ENCODE measurements around the gene KLHL24.

The KLHL24 gene

GRCh38 chr3:183618542-183618941 lies 16.9 kb upstream of the KLHL24 start:
- no peaks in the 10 kb centered on the region for H3K79me2 ChIP-seq (ENCODE audit: control insufficient read depth, low read length)
- H4K20me1 ChIP-seq (ENCODE audit: control insufficient read depth, insufficient read depth, low read depth, low read length) = no peaks in the 10 kb centered on the region
- no peaks in the 10 kb centered on the region for H3K36me3 ChIP-seq (ENCODE audit: control insufficient read depth, low read length)
- H3K9me3 ChIP-seq (ENCODE audit: control insufficient read depth, insufficient read depth, low read length) = no peaks in the 10 kb centered on the region
- no peak overlapping the region for H3K4me2 ChIP-seq (ENCODE audit: low read length)
- H3K27me3 ChIP-seq (ENCODE audit: control insufficient read depth, low read length) = no peaks in the 10 kb centered on the region
- TF ChIP-seq EZH2phosphoT487 (IDR thresholded peaks at IDR 0.05; ENCODE audit: borderline replicate concordance, low read length) (no peak), CTCF (IDR thresholded peaks at IDR 0.05; ENCODE audit: low read depth, low read length, poor library complexity, severe bottlenecking) (no peak)
- no peak overlapping the region for H3K27ac ChIP-seq (ENCODE audit: low read depth, low read length)
- H3F3A ChIP-seq (ENCODE audit: control insufficient read depth, insufficient read depth) = no peaks in the 10 kb centered on the region
- H3K4me1 ChIP-seq (ENCODE audit: control insufficient read depth, low read length) = no peaks in the 10 kb centered on the region
- H3K9me2 ChIP-seq (replicated peaks; ENCODE audit: control insufficient read depth, low read length) = no peaks in the 10 kb centered on the region
- no peak overlapping the region for H3K4me3 ChIP-seq (ENCODE audit: low read length)

GRCh38 chr3:183619010-183619409 lies 16.4 kb upstream of the KLHL24 start:
- H3K4me1 ChIP-seq (ENCODE audit: control insufficient read depth, low read length) = no peaks in the 10 kb centered on the region
- H3K27ac ChIP-seq (ENCODE audit: low read depth, low read length) = no peak overlapping the region
- H3K9me3 ChIP-seq (ENCODE audit: control insufficient read depth, insufficient read depth, low read length) = no peaks in the 10 kb centered on the region
- H3K4me3 ChIP-seq (ENCODE audit: low read length) = no peak overlapping the region
- H4K20me1 ChIP-seq (ENCODE audit: control insufficient read depth, insufficient read depth, low read depth, low read length) = no peaks in the 10 kb centered on the region
- no peak for TF ChIP-seq CTCF (IDR thresholded peaks at IDR 0.05; ENCODE audit: low read depth, low read length, poor library complexity, severe bottlenecking)
- TF ChIP-seq EZH2phosphoT487 (IDR thresholded peaks at IDR 0.05; ENCODE audit: borderline replicate concordance, low read length) = no peak
- no peaks in the 10 kb centered on the region for H3F3A ChIP-seq (ENCODE audit: control insufficient read depth, insufficient read depth)
- H3K79me2 ChIP-seq (ENCODE audit: control insufficient read depth, low read length) = no peaks in the 10 kb centered on the region
- H3K36me3 ChIP-seq (ENCODE audit: control insufficient read depth, low read length) = no peaks in the 10 kb centered on the region
- no peak overlapping the region for H3K4me2 ChIP-seq (ENCODE audit: low read length)
- no peaks in the 10 kb centered on the region for H3K9me2 ChIP-seq (replicated peaks; ENCODE audit: control insufficient read depth, low read length)
- no peaks in the 10 kb centered on the region for H3K27me3 ChIP-seq (ENCODE audit: control insufficient read depth, low read length)

- no peaks in the 10 kb centered on the region for H3K9me2 ChIP-seq (replicated peaks; ENCODE audit: control insufficient read depth, low read length)
- no peaks in the 10 kb centered on the region for H3K36me3 ChIP-seq (ENCODE audit: control insufficient read depth, low read length)
- TF ChIP-seq CTCF (IDR thresholded peaks at IDR 0.05; ENCODE audit: low read depth, low read length, poor library complexity, severe bottlenecking) = no peak
- no peak for TF ChIP-seq EZH2phosphoT487 (IDR thresholded peaks at IDR 0.05; ENCODE audit: borderline replicate concordance, low read length)
- no peaks in the 10 kb centered on the region for H3K79me2 ChIP-seq (ENCODE audit: control insufficient read depth, low read length)
- H3K9me3 ChIP-seq (ENCODE audit: control insufficient read depth, insufficient read depth, low read length) = no peaks in the 10 kb centered on the region
- no peaks in the 10 kb centered on the region for H4K20me1 ChIP-seq (ENCODE audit: control insufficient read depth, insufficient read depth, low read depth, low read length)
- H3K27me3 ChIP-seq (ENCODE audit: control insufficient read depth, low read length) = no peaks in the 10 kb centered on the region
- H3K4me3 ChIP-seq (ENCODE audit: low read length) = no peak overlapping the region
- no peak overlapping the region for H3K4me2 ChIP-seq (ENCODE audit: low read length)
- H3K4me1 ChIP-seq (ENCODE audit: control insufficient read depth, low read length) = no peaks in the 10 kb centered on the region
- no peaks in the 10 kb centered on the region for H3F3A ChIP-seq (ENCODE audit: control insufficient read depth, insufficient read depth)
- no peak overlapping the region for H3K27ac ChIP-seq (ENCODE audit: low read depth, low read length)
Observed at GRCh38 chr3:183619624-183620251, 15.7 kb upstream of the KLHL24 start.

Data from DOHH2 (cell line).